ENCODE results near the gene WDR33. TPM values are rescaled to one million over a fixed set of nuclear protein-coding genes. Genes with fewer than 3 reads are reported as not detected.

The WDR33 gene
- total RNA-seq, 1 experiment from 2014 or later, result 46.7 TPM

DNA sequence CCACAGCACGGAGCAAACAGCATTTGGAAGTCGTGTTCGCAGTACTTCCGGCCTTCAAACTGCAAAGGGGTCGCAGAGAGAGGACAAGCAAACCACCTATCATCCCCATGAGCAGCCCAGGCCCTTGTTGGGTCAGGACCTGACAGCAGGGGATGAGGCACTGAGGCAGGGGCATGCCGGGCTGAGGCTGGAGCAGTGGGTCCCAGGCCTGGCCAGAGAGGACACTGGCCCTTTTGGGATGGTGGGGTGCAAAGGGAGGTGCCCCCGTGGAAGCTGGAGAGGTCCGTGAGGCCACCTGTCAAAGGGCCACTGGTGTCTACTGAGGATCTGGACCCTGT lies 156.2 kb downstream of the WDR33 start:
- BruUV-seq (replicated peaks), result no TSS peak
- TF ChIP-seq, protein P1, sequence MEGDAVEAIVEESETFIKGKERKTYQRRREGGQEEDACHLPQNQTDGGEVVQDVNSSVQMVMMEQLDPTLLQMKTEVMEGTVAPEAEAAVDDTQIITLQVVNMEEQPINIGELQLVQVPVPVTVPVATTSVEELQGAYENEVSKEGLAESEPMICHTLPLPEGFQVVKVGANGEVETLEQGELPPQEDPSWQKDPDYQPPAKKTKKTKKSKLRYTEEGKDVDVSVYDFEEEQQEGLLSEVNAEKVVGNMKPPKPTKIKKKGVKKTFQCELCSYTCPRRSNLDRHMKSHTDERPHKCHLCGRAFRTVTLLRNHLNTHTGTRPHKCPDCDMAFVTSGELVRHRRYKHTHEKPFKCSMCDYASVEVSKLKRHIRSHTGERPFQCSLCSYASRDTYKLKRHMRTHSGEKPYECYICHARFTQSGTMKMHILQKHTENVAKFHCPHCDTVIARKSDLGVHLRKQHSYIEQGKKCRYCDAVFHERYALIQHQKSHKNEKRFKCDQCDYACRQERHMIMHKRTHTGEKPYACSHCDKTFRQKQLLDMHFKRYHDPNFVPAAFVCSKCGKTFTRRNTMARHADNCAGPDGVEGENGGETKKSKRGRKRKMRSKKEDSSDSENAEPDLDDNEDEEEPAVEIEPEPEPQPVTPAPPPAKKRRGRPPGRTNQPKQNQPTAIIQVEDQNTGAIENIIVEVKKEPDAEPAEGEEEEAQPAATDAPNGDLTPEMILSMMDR (IDR thresholded peaks at IDR 0.05; ENCODE audit: unreplicated experiment), result no peak
- no peaks in the 10 kb centered on the region for H3K27me3 Mint-ChIP-seq (ENCODE audit: insufficient read depth, unreplicated experiment)
- intact Hi-C loops (cut with micrococcal nuclease), result no loop called here
- ChIA-PET POLR2A (no interaction called here), CTCF (no interaction called here)
- H3K9me3 Mint-ChIP-seq (ENCODE audit: unreplicated experiment), result no peaks in the 10 kb centered on the region
- no peak overlapping the region for H3K27ac Mint-ChIP-seq (ENCODE audit: low read depth, unreplicated experiment)
- no peaks in the 10 kb centered on the region for H3K4me1 Mint-ChIP-seq (ENCODE audit: insufficient read depth, unreplicated experiment)
- H3K4me3 Mint-ChIP-seq (ENCODE audit: unreplicated experiment), result no peak overlapping the region
- H3K36me3 Mint-ChIP-seq (ENCODE audit: insufficient read depth, unreplicated experiment), result no peaks in the 10 kb centered on the region
- no peak for DNase-seq (ENCODE audit: unreplicated experiment)

DNA sequence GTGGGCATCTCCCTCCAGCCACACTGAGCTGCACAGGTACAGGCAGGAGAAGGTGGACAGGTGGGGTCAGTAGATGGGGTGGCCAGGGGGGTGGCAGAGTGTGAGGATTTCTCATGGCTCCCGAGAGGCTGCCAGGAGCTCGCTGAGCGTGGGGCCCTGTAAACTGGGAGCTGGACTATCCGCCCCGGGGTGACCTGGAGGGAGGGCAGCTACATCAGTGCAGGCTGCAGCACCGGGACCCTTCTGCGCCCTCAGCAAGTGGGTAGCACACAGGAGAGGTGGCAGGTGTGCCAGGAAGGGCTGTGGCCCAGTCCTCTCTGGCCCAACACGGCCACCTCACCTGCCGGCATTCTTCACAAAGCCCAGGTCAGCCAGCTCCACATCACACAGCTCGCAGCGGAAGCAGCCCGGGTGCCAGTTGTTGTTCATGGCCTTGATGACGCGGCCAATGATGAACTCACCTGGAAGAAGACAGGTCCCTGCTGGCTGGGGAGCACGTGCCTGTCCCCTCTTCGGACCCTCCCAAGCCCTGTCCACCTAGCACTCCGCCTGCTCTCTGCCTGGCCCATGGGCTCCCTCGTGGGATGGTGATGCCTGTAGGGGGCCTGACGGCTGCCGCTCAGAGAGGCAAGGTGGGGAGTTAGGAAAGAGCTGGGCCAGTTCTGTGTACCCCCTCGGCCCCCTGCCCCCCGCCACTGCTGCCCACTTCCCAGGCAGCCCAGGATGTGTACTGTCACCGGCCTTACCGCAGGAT lies 156.7 kb downstream of the WDR33 start:
- no peaks in the 10 kb centered on the region for H3K27me3 Mint-ChIP-seq (ENCODE audit: insufficient read depth, unreplicated experiment)
- no peaks in the 10 kb centered on the region for H3K9me3 Mint-ChIP-seq (ENCODE audit: unreplicated experiment)
- H3K4me3 Mint-ChIP-seq (ENCODE audit: unreplicated experiment), result no peak overlapping the region
- H3K27ac Mint-ChIP-seq (ENCODE audit: low read depth, unreplicated experiment), result no peak overlapping the region
- intact Hi-C loops (cut with micrococcal nuclease), result no loop called here
- CTCF ChIA-PET, result interaction anchor here (0.9 kb wide), 1 partner anchor 116 kb away, joined by 3 read pairs; no protein-coding TSS in a partner anchor
- POLR2A ChIA-PET, result no interaction called here
- no peaks in the 10 kb centered on the region for H3K36me3 Mint-ChIP-seq (ENCODE audit: insufficient read depth, unreplicated experiment)
- TF ChIP-seq, protein P1 (IDR thresholded peaks at IDR 0.05; ENCODE audit: unreplicated experiment), result no peak
- no peak for DNase-seq (ENCODE audit: unreplicated experiment)
- H3K4me1 Mint-ChIP-seq (ENCODE audit: insufficient read depth, unreplicated experiment), result peaks cover 4% of the 10 kb centered on the region
- BruUV-seq (replicated peaks), result no TSS peak

DNA sequence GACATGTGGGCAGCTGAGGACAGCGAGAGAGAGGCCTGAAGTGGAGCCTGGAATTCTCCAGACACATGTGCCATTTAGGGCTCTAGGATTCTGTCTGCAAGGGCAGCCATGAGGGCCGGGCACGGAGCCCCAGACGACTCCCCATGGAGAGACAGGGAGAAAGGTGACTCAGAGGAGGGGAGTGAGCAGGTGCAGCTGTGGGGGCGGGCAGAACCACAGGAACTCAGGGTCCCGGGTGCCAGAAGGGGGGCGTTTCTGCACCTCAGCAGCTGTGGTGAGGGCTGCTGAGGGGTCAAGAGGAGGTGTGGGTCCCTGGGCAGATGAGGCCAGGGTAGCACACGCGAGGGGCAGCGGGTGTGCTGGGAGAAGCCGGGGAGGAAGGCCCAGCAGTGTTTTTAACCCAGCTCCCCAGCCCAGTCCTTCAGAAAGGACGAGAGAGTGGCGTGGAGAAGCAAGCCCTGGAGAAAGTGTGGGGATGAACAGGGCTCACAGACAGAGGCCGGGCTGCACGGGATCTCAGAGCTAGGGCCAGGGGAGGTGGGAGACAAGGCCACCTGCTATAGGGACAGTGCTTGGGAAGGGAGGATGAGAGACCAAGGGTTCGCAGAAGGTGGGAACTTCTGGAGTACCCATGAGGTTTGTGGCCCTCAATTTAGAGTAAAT lies 157.4 kb downstream of the WDR33 start:
- ChIA-PET POLR2A (no interaction called here), CTCF (interaction anchor here (0.6 to 0.9 kb wide), 2 partner anchors 115 to 601 kb away, joined by 3 read pairs; no protein-coding TSS in a partner anchor)
- Mint-ChIP-seq H3K4me3 (ENCODE audit: unreplicated experiment) (no peak overlapping the region), H3K36me3 (ENCODE audit: insufficient read depth, unreplicated experiment) (no peaks in the 10 kb centered on the region), H3K27me3 (ENCODE audit: insufficient read depth, unreplicated experiment) (no peaks in the 10 kb centered on the region), H3K4me1 (ENCODE audit: insufficient read depth, unreplicated experiment) (peaks cover 4% of the 10 kb centered on the region), H3K9me3 (ENCODE audit: unreplicated experiment) (no peaks in the 10 kb centered on the region), H3K27ac (ENCODE audit: low read depth, unreplicated experiment) (no peak overlapping the region)
- TF ChIP-seq, protein P1 (IDR thresholded peaks at IDR 0.05; ENCODE audit: unreplicated experiment), result no peak
- DNase-seq (ENCODE audit: unreplicated experiment), result no peak
- no TSS peak for BruUV-seq (replicated peaks)
- intact Hi-C loops (cut with micrococcal nuclease), result no loop called here

DNA sequence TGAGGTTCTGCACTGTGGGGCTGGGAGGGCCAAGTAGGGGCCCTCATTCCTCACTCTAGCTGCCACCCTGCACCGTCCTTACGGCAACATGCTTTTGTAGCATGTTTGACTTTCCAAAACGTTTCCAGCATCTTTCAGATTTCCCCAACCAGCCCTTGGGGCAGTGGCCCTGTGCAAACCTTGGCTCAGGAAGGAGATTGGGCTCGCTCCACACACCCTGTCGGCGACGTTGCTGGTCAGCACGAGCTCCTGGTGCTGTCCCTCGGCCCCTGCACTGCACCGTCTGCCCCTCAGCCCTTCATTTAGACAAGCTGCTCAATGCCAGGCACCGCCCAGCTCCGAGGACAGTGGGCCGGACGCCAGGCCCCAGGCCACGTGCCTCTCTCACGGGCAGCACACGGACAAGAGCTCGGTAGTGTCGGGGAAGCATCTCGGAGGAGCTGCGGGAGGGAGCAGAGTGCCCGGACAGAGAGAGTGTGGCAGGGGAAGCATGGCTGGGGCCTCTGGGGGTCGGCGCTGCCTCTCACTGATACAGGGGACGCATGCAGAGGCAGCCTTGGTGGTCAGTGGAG lies 158.1 kb downstream of the WDR33 start:
- no TSS peak for BruUV-seq (replicated peaks)
- CTCF ChIA-PET, result interaction anchor here (0.6 kb wide), 1 partner anchor 601 kb away, joined by 3 read pairs; no protein-coding TSS in a partner anchor

More for the DNA sequence above, 158.1 kb downstream of the WDR33 start:
- no peak for DNase-seq (ENCODE audit: unreplicated experiment)
- Mint-ChIP-seq H3K27ac (ENCODE audit: low read depth, unreplicated experiment) (no peak overlapping the region), H3K4me1 (ENCODE audit: insufficient read depth, unreplicated experiment) (peaks cover 4% of the 10 kb centered on the region), H3K27me3 (ENCODE audit: insufficient read depth, unreplicated experiment) (no peaks in the 10 kb centered on the region), H3K36me3 (ENCODE audit: insufficient read depth, unreplicated experiment) (no peaks in the 10 kb centered on the region), H3K9me3 (ENCODE audit: unreplicated experiment) (no peaks in the 10 kb centered on the region), H3K4me3 (ENCODE audit: unreplicated experiment) (no peak overlapping the region)
- POLR2A ChIA-PET, result no interaction called here
- intact Hi-C loops (cut with micrococcal nuclease), result no loop called here
- TF ChIP-seq, protein P1 (IDR thresholded peaks at IDR 0.05; ENCODE audit: unreplicated experiment), result no peak

Measured in MCF 10A (cell line).